ENCODE data around the gene TNXB.

Gene TNXB

DNA sequence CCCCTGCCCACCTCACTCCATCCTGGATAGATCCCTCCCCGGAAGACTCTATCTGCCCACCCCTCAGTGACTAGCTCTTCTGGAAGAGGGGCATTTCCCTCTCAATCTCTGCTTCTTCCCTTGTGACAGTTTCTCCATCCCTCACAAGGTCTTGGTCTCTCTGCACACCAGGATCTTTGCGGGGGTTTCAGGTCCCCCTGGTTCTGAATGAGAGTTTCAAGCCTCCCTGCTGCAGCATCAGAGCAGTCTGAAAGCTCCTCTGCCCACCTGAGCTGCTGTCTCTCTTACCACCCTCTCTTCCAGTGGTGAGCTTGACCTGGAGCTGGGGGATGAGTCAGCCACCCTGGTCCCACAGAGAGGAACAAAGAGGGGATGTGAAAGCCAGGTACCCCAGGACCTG, 24.4 kb downstream of the TNXB start:
- TF ChIP-seq, protein P1, sequence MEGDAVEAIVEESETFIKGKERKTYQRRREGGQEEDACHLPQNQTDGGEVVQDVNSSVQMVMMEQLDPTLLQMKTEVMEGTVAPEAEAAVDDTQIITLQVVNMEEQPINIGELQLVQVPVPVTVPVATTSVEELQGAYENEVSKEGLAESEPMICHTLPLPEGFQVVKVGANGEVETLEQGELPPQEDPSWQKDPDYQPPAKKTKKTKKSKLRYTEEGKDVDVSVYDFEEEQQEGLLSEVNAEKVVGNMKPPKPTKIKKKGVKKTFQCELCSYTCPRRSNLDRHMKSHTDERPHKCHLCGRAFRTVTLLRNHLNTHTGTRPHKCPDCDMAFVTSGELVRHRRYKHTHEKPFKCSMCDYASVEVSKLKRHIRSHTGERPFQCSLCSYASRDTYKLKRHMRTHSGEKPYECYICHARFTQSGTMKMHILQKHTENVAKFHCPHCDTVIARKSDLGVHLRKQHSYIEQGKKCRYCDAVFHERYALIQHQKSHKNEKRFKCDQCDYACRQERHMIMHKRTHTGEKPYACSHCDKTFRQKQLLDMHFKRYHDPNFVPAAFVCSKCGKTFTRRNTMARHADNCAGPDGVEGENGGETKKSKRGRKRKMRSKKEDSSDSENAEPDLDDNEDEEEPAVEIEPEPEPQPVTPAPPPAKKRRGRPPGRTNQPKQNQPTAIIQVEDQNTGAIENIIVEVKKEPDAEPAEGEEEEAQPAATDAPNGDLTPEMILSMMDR (IDR thresholded peaks at IDR 0.05): no peak

DNA sequence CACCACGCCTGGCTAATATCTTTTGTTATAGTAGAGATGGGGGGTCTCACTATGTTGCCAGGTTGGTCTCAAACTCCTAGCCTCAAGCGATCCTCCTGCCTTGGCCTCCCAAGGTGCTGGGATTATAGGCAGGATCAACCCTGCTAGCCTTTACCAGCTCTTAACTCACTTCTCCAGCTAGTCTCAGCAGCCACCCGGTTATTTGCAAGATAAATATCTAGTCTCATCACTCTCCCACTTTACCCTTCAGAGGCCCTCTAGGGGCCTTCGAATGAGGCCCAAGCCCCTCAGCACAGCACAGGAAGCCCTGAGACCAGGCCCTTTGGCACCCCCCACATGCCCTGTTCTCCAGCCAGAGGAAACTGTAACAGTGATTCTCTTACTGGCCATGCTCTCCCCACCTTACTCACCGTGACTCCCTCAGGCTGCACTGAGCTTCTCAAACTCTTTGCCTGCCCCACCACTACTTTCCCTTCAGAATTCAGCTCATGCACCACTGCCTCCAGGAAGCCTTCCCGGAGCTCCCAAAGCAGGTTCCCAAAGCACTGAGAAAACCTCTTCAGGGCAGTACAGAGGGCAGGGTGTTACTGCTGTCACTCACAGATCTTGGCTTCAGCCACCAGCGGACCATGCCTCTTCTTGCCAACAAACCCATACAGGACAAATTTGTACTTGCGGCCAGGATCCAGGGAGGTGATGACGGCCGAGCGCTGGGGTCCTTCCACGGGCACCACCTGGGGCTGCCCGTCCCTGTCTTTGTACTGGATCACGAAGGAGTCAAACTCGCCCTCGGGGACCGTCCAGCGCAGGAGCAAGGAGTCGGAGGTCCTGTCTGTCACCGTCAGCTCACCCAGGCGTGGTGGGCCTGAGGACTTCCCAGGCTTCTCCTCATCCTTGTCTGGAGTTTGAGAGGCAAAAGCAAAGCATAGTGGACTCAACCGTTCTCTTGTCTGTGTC, 25.0 kb downstream of the TNXB start:
- TF ChIP-seq, protein P1 (IDR thresholded peaks at IDR 0.05): no peak

DNA sequence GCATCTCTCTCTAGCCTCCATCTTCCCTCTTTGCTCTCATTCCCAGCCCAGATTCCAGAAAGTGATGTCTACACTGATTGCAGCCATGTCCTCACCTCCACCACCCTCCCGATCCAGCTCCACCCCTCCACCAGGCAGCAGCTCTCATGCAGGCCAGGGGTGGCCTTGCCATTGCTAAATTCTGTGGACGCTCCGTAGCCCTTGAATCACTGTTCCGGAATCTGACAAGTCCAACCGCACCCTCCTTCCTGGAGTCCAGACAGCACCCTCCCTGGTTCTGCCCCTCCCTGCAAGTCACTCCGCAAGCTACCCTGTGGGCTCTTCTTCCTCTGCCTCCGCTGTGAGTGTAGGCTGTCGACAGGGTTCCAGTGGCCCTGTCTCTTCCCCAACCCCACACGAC, 26.2 kb downstream of the TNXB start:
- TF ChIP-seq, protein P1 (IDR thresholded peaks at IDR 0.05): no peak

DNA sequence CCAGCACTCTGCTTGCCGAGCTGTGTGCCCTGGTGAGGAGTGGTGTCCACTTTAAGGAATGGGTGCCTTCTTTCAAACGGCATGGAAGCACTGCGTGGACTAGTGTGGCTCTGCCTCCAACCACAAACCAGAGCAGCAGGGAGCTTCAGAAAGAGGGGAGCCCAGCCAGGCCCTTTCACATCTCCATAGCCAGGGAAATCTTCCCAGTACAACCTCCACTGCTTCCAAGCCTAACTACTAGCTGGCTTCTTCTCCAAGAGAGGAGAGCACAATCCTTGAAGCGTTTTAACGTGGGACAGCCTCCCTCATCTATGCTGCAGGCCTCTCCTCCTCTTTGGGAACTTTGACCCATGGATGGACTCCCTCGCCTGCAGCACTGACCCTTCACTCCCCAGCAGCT, 26.7 kb downstream of the TNXB start:
- TF ChIP-seq, protein P1 (IDR thresholded peaks at IDR 0.05): no peak

DNA sequence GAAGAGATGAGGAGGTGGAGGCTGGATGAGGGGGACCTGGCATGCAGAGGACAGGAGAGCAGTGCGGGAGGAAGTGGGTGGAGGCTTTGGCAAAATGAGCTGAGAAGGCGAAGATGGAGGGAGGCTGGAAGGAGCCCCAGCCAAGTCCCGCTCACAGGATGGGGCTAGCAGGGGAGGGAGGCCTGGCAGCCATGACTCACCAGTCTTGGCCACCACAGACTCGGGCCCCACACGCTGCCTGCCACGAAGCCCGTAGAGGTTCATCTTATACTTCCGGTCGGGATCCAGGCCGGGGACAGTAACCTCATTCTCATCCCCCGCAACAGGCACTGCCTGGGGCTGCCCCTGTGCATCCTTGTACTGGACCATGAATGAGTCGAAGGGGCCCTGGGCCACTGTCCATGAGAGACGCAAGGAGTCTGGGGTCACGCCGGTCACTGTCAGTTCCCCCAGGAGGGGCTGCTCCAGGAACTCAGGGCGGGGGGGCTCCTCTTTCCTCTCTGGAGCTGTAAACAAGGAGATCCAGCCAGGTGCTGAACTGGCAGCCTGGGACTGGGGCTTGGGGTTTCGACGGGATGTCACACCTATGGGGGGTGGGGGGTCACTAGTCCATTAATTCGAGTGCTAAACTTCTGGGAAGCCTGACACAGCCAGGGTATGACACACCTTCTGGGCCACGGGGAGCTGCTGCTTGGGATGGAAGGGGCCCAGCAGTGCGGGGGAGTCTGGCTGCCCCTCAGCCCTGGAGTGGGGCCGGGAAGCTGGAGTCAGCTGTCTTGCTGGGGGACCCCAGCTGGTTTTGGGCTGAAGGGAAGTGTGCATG, 27.8 kb downstream of the TNXB start:
- TF ChIP-seq, protein P1 (IDR thresholded peaks at IDR 0.05): no peak

DNA sequence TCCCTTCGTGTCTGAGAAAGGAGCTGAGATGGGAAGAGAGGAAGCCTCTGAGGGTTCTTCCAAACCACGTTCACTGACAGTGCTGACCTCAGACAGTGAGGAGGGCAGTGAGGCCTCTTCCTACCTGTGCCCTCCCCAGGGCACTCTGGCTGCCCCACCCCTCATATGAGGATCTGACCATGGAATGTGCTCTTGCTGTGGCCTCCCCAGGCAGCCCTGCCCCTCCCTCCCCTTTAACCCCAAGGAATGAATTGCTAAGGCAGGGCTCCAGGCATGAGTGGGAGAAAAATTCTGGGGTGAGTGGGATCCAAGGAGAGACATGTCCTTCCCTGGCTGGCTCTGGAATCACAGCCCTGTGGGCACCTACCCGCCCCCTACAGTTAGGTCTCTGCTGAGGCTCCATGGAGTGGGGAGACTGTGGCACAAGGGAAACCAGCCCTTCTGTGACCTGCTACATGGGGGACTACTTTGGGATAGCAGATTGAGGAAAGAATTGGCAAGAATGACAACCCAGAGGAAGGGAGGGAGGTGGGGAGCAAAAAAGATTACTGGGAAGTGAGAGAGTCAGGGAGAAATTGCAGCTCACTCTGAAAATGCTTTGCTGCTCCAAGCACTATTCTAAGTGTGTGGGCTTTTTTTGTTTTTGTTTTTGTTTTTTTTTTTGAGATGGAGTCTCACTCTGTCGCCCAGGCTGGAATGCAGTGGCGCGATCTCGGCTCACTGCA, 29.4 kb downstream of the TNXB start:
- TF ChIP-seq, protein P1 (IDR thresholded peaks at IDR 0.05): no peak

DNA sequence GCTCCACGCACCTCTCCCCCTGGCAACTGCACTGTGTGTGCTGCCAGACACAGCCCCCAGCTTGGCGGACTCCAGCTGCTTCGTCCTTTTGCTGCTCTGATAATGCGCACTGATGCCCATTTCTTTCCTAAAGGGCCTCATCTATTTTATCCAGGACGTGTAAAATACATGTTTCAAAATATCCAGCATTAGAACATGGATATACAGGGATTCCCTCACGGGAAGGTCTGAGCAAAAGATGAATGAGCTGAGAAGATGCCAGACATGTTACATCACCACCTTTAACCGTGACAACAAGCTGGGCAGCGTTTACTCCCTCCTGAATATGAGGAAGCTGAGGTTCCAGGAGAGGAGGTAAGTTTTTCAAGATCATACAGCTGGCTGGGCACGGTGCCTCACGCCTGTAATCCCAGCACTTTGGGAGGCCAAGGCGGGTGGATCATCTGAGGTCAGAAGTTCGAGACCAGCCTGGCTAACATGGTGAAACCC, 32.8 kb downstream of the TNXB start:
- TF ChIP-seq, protein P1 (IDR thresholded peaks at IDR 0.05): no peak
